H1 (cell line): ENCODE data around the gene MGAT5B.

Source experiments
- CHD1 ChIP-seq: IDR thresholded peaks from 2 replicates; pipeline ENCODE4 v1.6.1; 2012; ENCODE audit warnings: low read depth, low read length, improper control_type of control experiment
- EP300 ChIP-seq, 2 experiments: IDR thresholded peaks; 1 replicate in 1 of 2; 2 replicates in 1 of 2; pipeline ENCODE4 v1.6.1; 2011 to 2012; ENCODE audit warnings: low read depth in 2 of 2, low read length in 2 of 2, mild to moderate bottlenecking in 2 of 2, borderline replicate concordance in 1 of 2, inconsistent platforms in 1 of 2, moderate library complexity in 1 of 2
- EZH2 ChIP-seq: fragments of 200-600 bp; sonication (generic); IDR thresholded peaks from 2 replicates; pipeline ENCODE4 v1.7.1; 2012; ENCODE audit warnings: low read depth, mild to moderate bottlenecking, moderate library complexity, low read length, inconsistent platforms; ENCODE audit not compliant: severe bottlenecking
- HDAC6 ChIP-seq: IDR thresholded peaks from one replicate; pipeline ENCODE4 v1.7.1; 2012; ENCODE audit warnings: low read depth, mild to moderate bottlenecking, inconsistent platforms, low read length, moderate library complexity
- NRF1 ChIP-seq: IDR thresholded peaks from 2 replicates; pipeline ENCODE4 v1.6.1; 2011; ENCODE audit warnings: mild to moderate bottlenecking, low read depth, low read length, improper control_type of control experiment
- POLR2AphosphoS5 ChIP-seq: IDR thresholded peaks from 2 replicates; pipeline ENCODE4 v1.6.1; 2011; ENCODE audit warnings: low read depth, low read length
- RFX5 ChIP-seq: IDR thresholded peaks from 2 replicates; pipeline ENCODE4 v1.6.1; 2011; ENCODE audit warnings: low read depth, low read length, improper control_type of control experiment, borderline replicate concordance
- TF ChIP-seq, protein P1 (sequence below): IDR thresholded peaks from 2 replicates; pipeline ENCODE4 v1.6.1; 2011; ENCODE audit warnings: low read length, improper control_type of control experiment

DNA sequence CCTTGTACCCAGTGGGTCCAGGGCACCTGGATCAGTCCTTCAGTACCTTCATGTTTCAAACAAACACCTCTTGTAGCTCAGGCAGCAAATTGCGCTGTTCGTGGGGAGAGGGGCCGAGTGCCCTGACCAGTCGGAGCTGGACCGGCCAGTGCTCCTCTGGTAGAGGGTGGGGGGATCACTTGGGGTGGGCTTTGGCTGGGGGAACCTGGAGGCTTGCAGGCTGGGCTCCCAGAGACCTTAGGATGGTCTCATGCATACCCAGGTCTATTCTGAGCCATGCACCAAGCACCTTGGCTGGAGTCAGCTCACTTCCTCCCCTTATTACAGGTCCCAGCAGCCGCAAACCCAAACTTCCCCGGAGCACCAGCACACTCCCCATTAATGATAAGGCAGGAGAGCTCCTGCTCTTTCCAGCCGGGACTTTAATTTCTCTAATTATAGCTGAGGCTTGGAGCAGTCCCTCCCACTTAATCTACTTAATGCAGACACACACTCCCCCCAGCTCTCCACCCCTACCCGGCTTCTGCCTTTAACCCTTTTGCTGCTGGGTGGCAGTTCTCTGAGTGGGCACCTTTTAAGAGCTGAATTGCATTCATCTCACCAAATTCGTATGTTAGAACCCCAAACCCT is 26.3 kb upstream of the MGAT5B start:
- TF ChIP-seq, protein P1, sequence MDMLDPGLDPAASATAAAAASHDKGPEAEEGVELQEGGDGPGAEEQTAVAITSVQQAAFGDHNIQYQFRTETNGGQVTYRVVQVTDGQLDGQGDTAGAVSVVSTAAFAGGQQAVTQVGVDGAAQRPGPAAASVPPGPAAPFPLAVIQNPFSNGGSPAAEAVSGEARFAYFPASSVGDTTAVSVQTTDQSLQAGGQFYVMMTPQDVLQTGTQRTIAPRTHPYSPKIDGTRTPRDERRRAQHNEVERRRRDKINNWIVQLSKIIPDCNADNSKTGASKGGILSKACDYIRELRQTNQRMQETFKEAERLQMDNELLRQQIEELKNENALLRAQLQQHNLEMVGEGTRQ, result no peak
- TF ChIP-seq RFX5, result no peak
- no peak for TF ChIP-seq EZH2
- TF ChIP-seq POLR2AphosphoS5, result no peak
- TF ChIP-seq CHD1, result no peak
- no peak for TF ChIP-seq EP300 (IDR thresholded peaks at IDR 0.05; ENCODE audit: borderline replicate concordance in 1 of 2, low read depth in 2 of 2, low read length in 2 of 2)
- no peak for TF ChIP-seq HDAC6
- no peak for TF ChIP-seq NRF1
